ENCODE data around the gene TNFAIP8L2.

DNA sequence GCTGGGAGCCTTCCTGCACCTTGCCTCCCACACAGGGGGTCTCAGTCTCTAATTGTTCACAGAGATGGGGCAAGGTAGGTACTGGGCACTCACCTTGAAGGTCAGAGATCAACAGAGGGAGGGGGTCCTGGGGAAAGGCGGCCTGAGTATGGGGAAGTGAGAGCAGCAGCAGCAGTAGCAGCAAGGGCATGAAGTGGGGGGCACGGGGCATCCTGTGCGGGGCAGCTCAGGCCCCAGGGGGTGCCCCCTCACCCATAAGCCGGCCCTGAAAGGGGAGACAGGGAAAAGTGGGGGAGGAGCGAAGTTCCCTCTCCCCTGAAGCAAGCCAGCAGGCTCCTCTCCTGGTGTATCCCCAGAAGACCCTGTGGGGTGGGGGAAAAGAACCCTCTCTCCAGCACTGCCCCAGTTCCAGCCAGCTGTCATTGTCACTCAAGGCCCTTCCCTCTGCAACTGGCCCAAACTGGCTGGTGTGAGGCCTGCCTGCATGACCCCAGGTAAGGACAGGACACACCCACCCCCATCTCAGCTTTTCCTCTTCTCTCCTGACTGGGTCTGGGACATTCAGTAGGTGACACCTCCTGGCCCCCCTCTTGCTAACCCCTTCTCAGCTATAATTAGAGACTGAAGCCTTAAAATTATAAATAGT lies 13.9 kb upstream of the TNFAIP8L2 start:
- TF ChIP-seq, protein P1, sequence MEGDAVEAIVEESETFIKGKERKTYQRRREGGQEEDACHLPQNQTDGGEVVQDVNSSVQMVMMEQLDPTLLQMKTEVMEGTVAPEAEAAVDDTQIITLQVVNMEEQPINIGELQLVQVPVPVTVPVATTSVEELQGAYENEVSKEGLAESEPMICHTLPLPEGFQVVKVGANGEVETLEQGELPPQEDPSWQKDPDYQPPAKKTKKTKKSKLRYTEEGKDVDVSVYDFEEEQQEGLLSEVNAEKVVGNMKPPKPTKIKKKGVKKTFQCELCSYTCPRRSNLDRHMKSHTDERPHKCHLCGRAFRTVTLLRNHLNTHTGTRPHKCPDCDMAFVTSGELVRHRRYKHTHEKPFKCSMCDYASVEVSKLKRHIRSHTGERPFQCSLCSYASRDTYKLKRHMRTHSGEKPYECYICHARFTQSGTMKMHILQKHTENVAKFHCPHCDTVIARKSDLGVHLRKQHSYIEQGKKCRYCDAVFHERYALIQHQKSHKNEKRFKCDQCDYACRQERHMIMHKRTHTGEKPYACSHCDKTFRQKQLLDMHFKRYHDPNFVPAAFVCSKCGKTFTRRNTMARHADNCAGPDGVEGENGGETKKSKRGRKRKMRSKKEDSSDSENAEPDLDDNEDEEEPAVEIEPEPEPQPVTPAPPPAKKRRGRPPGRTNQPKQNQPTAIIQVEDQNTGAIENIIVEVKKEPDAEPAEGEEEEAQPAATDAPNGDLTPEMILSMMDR (IDR thresholded peaks at IDR 0.05 in 4 of 5, conservative IDR thresholded peaks at IDR 0.05 in 1 of 5) = no peak
- no peak for TF ChIP-seq POLR2A (IDR thresholded peaks at IDR 0.05)

Measured in gastrocnemius medialis (tissue), 4 donors.